ENCODE results near the gene SDHB. TPM values are rescaled to one million over a fixed set of nuclear protein-coding genes. Genes with fewer than 3 reads are reported as not detected.

SDHB gene
- total RNA-seq, 1 experiment from 2014 or later, result 159 TPM

- no peaks in the 10 kb centered on the region for H3K9me2 ChIP-seq (ENCODE audit: insufficient read depth)
- H4K20me1 ChIP-seq (ENCODE audit: insufficient read depth), result no peaks in the 10 kb centered on the region
- no peak overlapping the region for H3K4me2 ChIP-seq (ENCODE audit: low read length)
- H2AFZ ChIP-seq (ENCODE audit: low read depth, low read length, poor library complexity, severe bottlenecking), result no peak overlapping the region
- H3K9ac ChIP-seq (ENCODE audit: low read length), result no peak overlapping the region
- intact Hi-C loops (cut with micrococcal nuclease), result no loop called here
- ATAC-seq (peak; percentile 15), DNase-seq (ENCODE audit: low read depth, low spot score) (no peak)
- ChIA-PET CTCF (interaction anchor here (0.6 to 1.2 kb wide), 2 partner anchors 14 to 563 kb away, joined by 3 read pairs; no protein-coding TSS in a partner anchor), RAD21 (ENCODE audit: low non-redundant PET in 1 of 2, low total read pairs in 2 of 2, uncharacterized antibody in 2 of 2, unreplicated experiment in 2 of 2) (no interaction called here), POLR2A (no interaction called here)
- H3K79me2 ChIP-seq (ENCODE audit: insufficient read depth, low read length), result no peaks in the 10 kb centered on the region
- H3K27me3 ChIP-seq (ENCODE audit: insufficient read depth, low read length), result no peaks in the 10 kb centered on the region
- TSS peak; percentile 33 for BruUV-seq (replicated peaks)
- no peak overlapping the region for H3K4me3 ChIP-seq (replicated peaks in 1 of 2; ENCODE audit: low read depth in 1 of 2, low read length in 2 of 2)
- no peak overlapping the region for H3K27ac ChIP-seq (ENCODE audit: low read depth, low read length)
- H3K9me3 ChIP-seq (ENCODE audit: control insufficient read depth in 1 of 2, insufficient read depth in 1 of 2, low read depth in 1 of 2, low read length in 2 of 2), result no peaks in the 10 kb centered on the region
- peaks cover 3 to 19% of the 10 kb centered on the region in 2 experiments; a peak in 3 of 4 replicates for H3K4me1 ChIP-seq (ENCODE audit: control insufficient read depth in 1 of 2, insufficient read depth in 2 of 2, low read length in 2 of 2)
- H3K36me3 ChIP-seq (ENCODE audit: control insufficient read depth in 1 of 2, insufficient read depth in 2 of 2, low read length in 2 of 2), result peaks cover 0 to 3% of the 10 kb centered on the region in 2 experiments; a peak in 1 of 4 replicates
- TF ChIP-seq CEBPB (IDR thresholded peaks at IDR 0.05; ENCODE audit: low read depth) (no peak), CBX3 (IDR thresholded peaks at IDR 0.05; ENCODE audit: low read depth) (no peak), ATF3 (IDR thresholded peaks at IDR 0.05) (no peak), EZH2 (IDR thresholded peaks at IDR 0.05) (no peak), SP1 (IDR thresholded peaks at IDR 0.05; ENCODE audit: low read depth) (no peak), MAX (IDR thresholded peaks at IDR 0.05) (no peak), YY1 (IDR thresholded peaks at IDR 0.05; ENCODE audit: extremely low read depth, insufficient replicate concordance, low read depth, low read length) (no peak), REST (IDR thresholded peaks at IDR 0.05; ENCODE audit: low read depth) (no peak), ZFX (IDR thresholded peaks at IDR 0.05) (no peak), EZH2phosphoT487 (IDR thresholded peaks at IDR 0.05; ENCODE audit: borderline replicate concordance) (no peak), TCF7L2 (IDR thresholded peaks at IDR 0.05; ENCODE audit: borderline replicate concordance, extremely low read depth, insufficient read depth, insufficient read length) (no peak), POLR2AphosphoS5 (IDR thresholded peaks at IDR 0.05; ENCODE audit: low read depth, low read length) (no peak), FOSL1 (IDR thresholded peaks at IDR 0.05; ENCODE audit: low read depth) (no peak), EGR1 (IDR thresholded peaks at IDR 0.05; ENCODE audit: low read depth) (no peak), ZBTB33 (IDR thresholded peaks at IDR 0.05; ENCODE audit: extremely low read depth, insufficient replicate concordance, low read length) (no peak), POLR2A (IDR thresholded peaks at IDR 0.05; ENCODE audit: borderline replicate concordance, extremely low read depth, insufficient read depth, insufficient read length) (no peak), JUND (IDR thresholded peaks at IDR 0.05) (no peak), ELF1 (IDR thresholded peaks at IDR 0.05; ENCODE audit: borderline replicate concordance, low read depth) (no peak), SRF (IDR thresholded peaks at IDR 0.05; ENCODE audit: low read depth) (no peak), CTCF (IDR thresholded peaks at IDR 0.05 in 2 of 3, conservative IDR thresholded peaks at IDR 0.05 in 1 of 3; ENCODE audit: borderline replicate concordance in 1 of 3, insufficient read depth in 1 of 3, low read depth in 2 of 3, low read length in 2 of 3) (no peak)
Measured at GRCh38 chr1:16986560-16986959, 67.3 kb downstream of the SDHB start.
